Measurements from ENCODE around the gene RPP14. TPM values are rescaled to one million over a fixed set of nuclear protein-coding genes. Genes with fewer than 3 reads are reported as not detected.
A peak's percentile ranks its signal among the peaks of the same experiment; 100 is the strongest.

Gene RPP14
- total and polyA plus RNA-seq, 9 donors, result 7.9 to 18.8 (median 15.0) TPM

DNA sequence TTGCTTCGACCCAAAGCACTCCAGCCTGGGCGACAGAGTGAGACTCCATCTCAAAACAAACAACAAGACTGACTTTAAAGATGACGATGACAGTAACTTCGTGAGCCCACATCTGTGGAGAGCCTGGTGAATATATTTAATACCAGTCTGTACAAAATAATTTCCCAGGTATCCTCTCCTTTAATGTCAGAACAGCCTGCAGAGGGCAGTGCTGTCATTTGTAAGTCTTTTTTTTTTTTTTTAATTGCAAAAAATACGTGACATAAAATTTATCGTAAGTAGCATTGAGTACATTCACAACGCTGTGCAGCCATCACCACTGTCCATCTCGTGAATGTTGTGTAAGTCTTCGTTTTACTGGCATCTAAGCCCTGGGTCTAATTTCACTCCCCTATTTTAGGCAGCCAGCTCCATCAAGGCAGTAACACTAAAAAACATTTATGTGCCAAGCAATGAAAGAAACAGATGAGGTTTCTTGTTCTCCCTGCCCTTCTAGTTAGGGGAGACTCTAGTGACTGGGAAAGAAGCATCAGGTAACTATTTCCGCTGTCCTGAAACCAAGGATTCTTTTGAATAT is 1.7 kb downstream of the RPP14 start:
- no peak for TF ChIP-seq POLR2A (IDR thresholded peaks at IDR 0.05)
- TF ChIP-seq, protein P1, sequence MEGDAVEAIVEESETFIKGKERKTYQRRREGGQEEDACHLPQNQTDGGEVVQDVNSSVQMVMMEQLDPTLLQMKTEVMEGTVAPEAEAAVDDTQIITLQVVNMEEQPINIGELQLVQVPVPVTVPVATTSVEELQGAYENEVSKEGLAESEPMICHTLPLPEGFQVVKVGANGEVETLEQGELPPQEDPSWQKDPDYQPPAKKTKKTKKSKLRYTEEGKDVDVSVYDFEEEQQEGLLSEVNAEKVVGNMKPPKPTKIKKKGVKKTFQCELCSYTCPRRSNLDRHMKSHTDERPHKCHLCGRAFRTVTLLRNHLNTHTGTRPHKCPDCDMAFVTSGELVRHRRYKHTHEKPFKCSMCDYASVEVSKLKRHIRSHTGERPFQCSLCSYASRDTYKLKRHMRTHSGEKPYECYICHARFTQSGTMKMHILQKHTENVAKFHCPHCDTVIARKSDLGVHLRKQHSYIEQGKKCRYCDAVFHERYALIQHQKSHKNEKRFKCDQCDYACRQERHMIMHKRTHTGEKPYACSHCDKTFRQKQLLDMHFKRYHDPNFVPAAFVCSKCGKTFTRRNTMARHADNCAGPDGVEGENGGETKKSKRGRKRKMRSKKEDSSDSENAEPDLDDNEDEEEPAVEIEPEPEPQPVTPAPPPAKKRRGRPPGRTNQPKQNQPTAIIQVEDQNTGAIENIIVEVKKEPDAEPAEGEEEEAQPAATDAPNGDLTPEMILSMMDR (IDR thresholded peaks at IDR 0.05), result peak in 1 of 3 donors; percentile 30
- no peak for TF ChIP-seq EP300 (IDR thresholded peaks at IDR 0.05)
- Histone ChIP-seq H3K4me3 (peak overlapping the region; percentile 77), H3K9me3 (no peaks in the 10 kb centered on the region), H3K27ac (peak overlapping the region in 1 of 2 donors; percentile 99), H3K36me3 (no peaks in the 10 kb centered on the region), H3K27me3 (no peaks in the 10 kb centered on the region), H3K4me1 (ENCODE audit: insufficient read depth) (peaks cover 10% of the 10 kb centered on the region)
- intact Hi-C loops (cut with DNase I), result loop anchor here in 3 of 4 donors (5.0 to 10.0 kb wide), 3 partner anchors 70 to 225 kb away; partner anchors contain the start of gene ABHD6 (in 2 of the 3)
- 15 to 23% (median 16%) methylated on average over 10 of the region's 10 CpGs for WGBS, 3 donors
- peak in 2 of 5 donors; percentile 42 to 48 for DNase-seq

DNA sequence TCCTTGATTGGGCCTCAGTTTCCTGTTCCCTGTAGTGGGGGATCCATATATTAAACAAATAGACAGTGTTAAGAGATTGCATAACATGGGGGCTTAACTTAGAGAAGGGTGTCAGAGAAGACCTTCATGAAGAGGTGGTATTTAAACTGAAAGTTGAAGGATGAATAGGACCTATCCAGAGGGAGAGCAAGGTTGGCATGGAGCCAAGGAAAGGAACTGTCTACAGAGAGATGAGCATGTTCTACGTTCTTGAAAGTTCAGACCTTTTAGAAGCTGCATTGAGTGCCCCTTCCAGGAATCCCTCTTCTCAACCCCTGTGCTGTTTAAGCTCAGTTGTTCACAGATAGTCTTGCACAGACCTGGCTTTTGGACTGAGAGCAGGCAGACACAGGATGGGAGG is 2.7 kb downstream of the RPP14 start:
- no peak overlapping the region for H3K27ac ChIP-seq
- H3K9me3 ChIP-seq, result no peaks in the 10 kb centered on the region
- peak overlapping the region; percentile 2 for H3K4me3 ChIP-seq
- no peak for TF ChIP-seq POLR2A (IDR thresholded peaks at IDR 0.05)
- TF ChIP-seq, protein P1 (IDR thresholded peaks at IDR 0.05), result no peak
- no peak for TF ChIP-seq EP300 (IDR thresholded peaks at IDR 0.05)
- DNase-seq, result peak in 3 of 5 donors; percentile 27 to 47 (median 41)
- intact Hi-C loops (cut with DNase I), result loop anchor here in 3 of 4 donors (5.0 to 10.0 kb wide), 3 partner anchors 71 to 224 kb away; partner anchors contain the start of gene ABHD6 (in 2 of the 3)
- no peaks in the 10 kb centered on the region for H3K27me3 ChIP-seq
- H3K4me1 ChIP-seq (ENCODE audit: insufficient read depth), result peaks cover 10% of the 10 kb centered on the region
- no peaks in the 10 kb centered on the region for H3K36me3 ChIP-seq
- 10 to 25% (median 23%) methylated on average over 1 of the region's 1 CpG for WGBS, 3 donors

DNA sequence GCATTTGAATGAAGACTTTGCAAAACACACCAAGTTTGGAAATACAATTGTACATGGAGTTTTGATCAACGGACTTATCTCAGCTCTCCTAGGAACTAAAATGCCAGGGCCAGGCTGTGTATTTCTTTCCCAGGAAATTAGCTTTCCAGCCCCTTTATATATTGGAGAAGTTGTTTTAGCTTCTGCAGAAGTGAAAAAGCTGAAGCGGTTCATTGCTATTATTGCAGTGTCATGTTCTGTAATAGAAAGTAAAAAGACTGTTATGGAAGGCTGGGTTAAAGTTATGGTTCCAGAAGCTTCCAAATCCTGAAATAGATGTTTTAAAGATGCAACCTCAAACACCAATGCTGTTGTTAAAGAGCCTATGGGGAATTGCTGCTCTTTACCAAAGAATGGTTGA is 11.8 kb downstream of the RPP14 start:
- H3K27ac ChIP-seq, result no peak overlapping the region
- WGBS, 3 donors, result 77 to 78% (median 78%) methylated on average over 2 of the region's 2 CpGs
- DNase-seq, result no peak
- intact Hi-C loops (cut with DNase I), result loop anchor here in 2 of 4 donors (5.0 kb wide), 2 partner anchors 94 to 99 kb away; no protein-coding TSS in a partner anchor
- H3K27me3 ChIP-seq, result no peaks in the 10 kb centered on the region
- no peaks in the 10 kb centered on the region for H3K9me3 ChIP-seq
- no peaks in the 10 kb centered on the region for H3K4me1 ChIP-seq (ENCODE audit: insufficient read depth)
- no peaks in the 10 kb centered on the region for H3K36me3 ChIP-seq
- no peak for TF ChIP-seq POLR2A (IDR thresholded peaks at IDR 0.05)
- no peak for TF ChIP-seq EP300 (IDR thresholded peaks at IDR 0.05)
- TF ChIP-seq, protein P1 (IDR thresholded peaks at IDR 0.05), result no peak
- H3K4me3 ChIP-seq, result no peak overlapping the region

DNA sequence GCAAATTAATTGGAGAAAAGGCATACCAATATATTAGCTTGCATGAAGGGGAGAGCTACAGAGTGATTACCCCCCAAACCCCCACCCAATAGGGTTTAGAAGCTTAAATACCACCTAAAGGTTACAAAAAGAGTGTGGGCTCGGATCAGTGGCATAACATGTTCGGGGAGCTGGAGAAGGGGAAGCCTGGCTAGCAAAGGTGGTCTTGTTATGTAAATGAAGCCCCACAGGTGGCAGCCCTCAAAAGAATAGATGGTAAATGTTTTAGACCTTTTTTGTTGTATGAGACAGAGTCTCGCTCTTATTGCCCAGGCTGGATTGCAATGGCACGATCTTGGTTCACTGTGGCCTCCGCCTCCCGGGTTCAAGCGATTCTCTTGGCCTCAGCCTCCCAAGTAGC is 15.7 kb downstream of the RPP14 start:
- Histone ChIP-seq H3K27me3 (no peaks in the 10 kb centered on the region), H3K4me3 (no peak overlapping the region), H3K9me3 (no peaks in the 10 kb centered on the region), H3K36me3 (no peaks in the 10 kb centered on the region), H3K4me1 (ENCODE audit: insufficient read depth) (peaks cover 10% of the 10 kb centered on the region), H3K27ac (no peak overlapping the region)
- TF ChIP-seq, protein P1 (IDR thresholded peaks at IDR 0.05), result no peak
- TF ChIP-seq EP300 (IDR thresholded peaks at IDR 0.05) (no peak), POLR2A (IDR thresholded peaks at IDR 0.05) (no peak)
- DNase-seq, result no peak
- intact Hi-C loops (cut with DNase I), result loop anchor here in 3 of 4 donors (5.0 to 10.0 kb wide), 3 partner anchors 173 to 213 kb away; partner anchors contain the start of genes ACOX2 (in 1 of the 3) and KCTD6 (in 1 of the 3)
- WGBS, 3 donors, result 90 to 97% (median 92%) methylated on average over 7 of the region's 7 CpGs

All from ovary (tissue), 9 donors.